GM23338 (cell line): ENCODE data around the gene HECTD1. TPM values are rescaled to one million over a fixed set of nuclear protein-coding genes. Genes with fewer than 3 reads are reported as not detected.

Experiments used
- ATAC-seq: fragments of 200-7000 bp; cut with Tn5 transposase; 3 replicates; pipeline ENCODE4 v1.9.1; 2020
- DNase-seq: peaks from one replicate; pipeline ENCODE4 v3.0.0-alpha.2; 2015; ENCODE audit warnings: low spot score
- H2AFZ ChIP-seq: fragments of 200-600 bp; sonication (generic); 2 replicates; pipeline ENCODE4 v1.8.0; 2016; ENCODE audit warnings: antibody characterized with exemption, mild to moderate bottlenecking, moderate library complexity
- H3F3A ChIP-seq: fragments of 200-600 bp; sonication (generic); replicated peaks from 2 replicates; pipeline ENCODE4 v1.8.0; 2017; ENCODE audit warnings: antibody characterized with exemption, mixed run types, low read depth
- H3K27ac ChIP-seq: fragments of 200-600 bp; sonication (generic); 2 replicates; pipeline ENCODE4 v1.6.1; 2016; ENCODE audit warnings: low read depth
- H3K27me3 ChIP-seq: fragments of 200-600 bp; sonication (generic); 2 replicates; pipeline ENCODE4 v1.8.0; 2016; ENCODE audit warnings: mild to moderate bottlenecking, mixed run types, moderate library complexity; ENCODE audit not compliant: insufficient read depth
- H3K36me3 ChIP-seq: fragments of 200-600 bp; sonication (generic); 2 replicates; pipeline ENCODE4 v1.8.0; 2016; ENCODE audit warnings: mild to moderate bottlenecking; ENCODE audit not compliant: insufficient read depth
- H3K4me1 ChIP-seq: fragments of 200-600 bp; sonication (generic); 2 replicates; pipeline ENCODE4 v1.8.0; 2016; ENCODE audit warnings: mild to moderate bottlenecking, moderate library complexity; ENCODE audit not compliant: insufficient read depth
- H3K4me2 ChIP-seq: fragments of 200-600 bp; sonication (generic); 2 replicates; pipeline ENCODE4 v1.7.1; 2017; ENCODE audit warnings: mixed run types
- H3K4me3 ChIP-seq: fragments of 200-600 bp; sonication (generic); 2 replicates; pipeline ENCODE4 v1.6.1; 2016; ENCODE audit warnings: mixed run types
- H3K79me2 ChIP-seq: fragments of 200-600 bp; sonication (generic); replicated peaks from 2 replicates; pipeline ENCODE4 v1.8.0; 2017; ENCODE audit warnings: mild to moderate bottlenecking; ENCODE audit not compliant: insufficient read depth
- H3K9me2 ChIP-seq: fragments of 200-600 bp; sonication (generic); 2 replicates; pipeline ENCODE4 v1.8.0; 2017; ENCODE audit not compliant: insufficient read depth
- H4K20me1 ChIP-seq: fragments of 200-600 bp; sonication (generic); replicated peaks from 2 replicates; pipeline ENCODE4 v1.8.0; 2017; ENCODE audit warnings: mild to moderate bottlenecking; ENCODE audit not compliant: insufficient read depth
- H3K27ac Mint-ChIP-seq: 2 replicates; pipeline ENCODE4 v1.8.0; 2020; ENCODE audit warnings: inconsistent platforms, mild to moderate bottlenecking, moderate library complexity, mixed read lengths
- H3K27me3 Mint-ChIP-seq: 3 replicates; pipeline ENCODE4 v1.8.0; 2022; ENCODE audit warnings: low read depth, mild to moderate bottlenecking, moderate library complexity, mixed read lengths, inconsistent platforms; ENCODE audit not compliant: insufficient read depth, poor library complexity
- H3K36me3 Mint-ChIP-seq: 3 replicates; pipeline ENCODE4 v1.8.0; 2021; ENCODE audit warnings: low read depth, mild to moderate bottlenecking, inconsistent platforms, moderate library complexity, mixed read lengths
- H3K4me1 Mint-ChIP-seq: 3 replicates; pipeline ENCODE4 v1.8.0; 2020; ENCODE audit warnings: mild to moderate bottlenecking, inconsistent platforms, mixed read lengths
- H3K4me3 Mint-ChIP-seq: 3 replicates; pipeline ENCODE4 v1.8.0; 2021; ENCODE audit warnings: moderate library complexity, mild to moderate bottlenecking, inconsistent platforms, mixed read lengths
- H3K9me3 Mint-ChIP-seq: 3 replicates; pipeline ENCODE4 v1.8.0; 2020; ENCODE audit warnings: moderate library complexity, mild to moderate bottlenecking, inconsistent platforms, mixed read lengths
- CREB1 ChIP-seq: fragments of 250-450 bp; sonication (Bioruptor Pico); IDR thresholded peaks from 2 replicates; pipeline ENCODE4 v1.5.0; 2020; ENCODE audit warnings: low read depth, mild to moderate bottlenecking, moderate library complexity
- CTCF ChIP-seq, 2 experiments: fragments of 200-600 bp in 1 of 2; sonication (generic) in 1 of 2; conservative IDR thresholded peaks; 2 replicates each; pipeline versions ENCODE4 v1.5.1 to v1.6.1; 2016 to 2017; ENCODE audit warnings: antibody characterized with exemption in 2 of 2, low read depth in 2 of 2, mild to moderate bottlenecking in 2 of 2, moderate library complexity in 1 of 2
- EZH2 ChIP-seq: fragments of 200-600 bp; sonication (generic); IDR thresholded peaks from one replicate; pipeline ENCODE4 v1.8.0; 2017; ENCODE audit warnings: antibody characterized with exemption, mild to moderate bottlenecking, low read depth; ENCODE audit not compliant: unreplicated experiment
- EZH2phosphoT487 ChIP-seq: fragments of 200-600 bp; sonication (generic); IDR thresholded peaks from one replicate; pipeline ENCODE4 v1.8.1; 2018; ENCODE audit warnings: antibody characterized with exemption; ENCODE audit not compliant: unreplicated experiment
- JUNB ChIP-seq: IDR thresholded peaks from one replicate; pipeline ENCODE4 v1.6.1; 2016; ENCODE audit warnings: antibody characterized with exemption; ENCODE audit not compliant: unreplicated experiment
- NANOG ChIP-seq: IDR thresholded peaks from 2 replicates; pipeline ENCODE4 v1.6.1; 2016; ENCODE audit warnings: antibody characterized with exemption, borderline replicate concordance
- POLR2AphosphoS5 ChIP-seq: IDR thresholded peaks from 2 replicates; pipeline ENCODE4 v1.6.1; 2016; ENCODE audit warnings: antibody characterized with exemption, low read depth
- STAT1 ChIP-seq: IDR thresholded peaks from one replicate; pipeline ENCODE4 v1.6.1; 2016; ENCODE audit warnings: antibody characterized with exemption; ENCODE audit not compliant: unreplicated experiment
- ZNF114 ChIP-seq: fragments of 250-450 bp; sonication (Bioruptor Pico); IDR thresholded peaks from 2 replicates; pipeline ENCODE4 v1.5.0; 2020; ENCODE audit warnings: mild to moderate bottlenecking, moderate library complexity
- ZNF331 ChIP-seq: fragments of 250-450 bp; sonication (Bioruptor Pico); IDR thresholded peaks from 2 replicates; pipeline ENCODE4 v1.5.0; 2020; ENCODE audit warnings: low read depth, mild to moderate bottlenecking, moderate library complexity
- polyA plus RNA-seq: library from polyadenylated mRNA; unstranded; fragments of >200 nt; fragmentation: Nextera tagmentation; extraction: Ambion mirVana; gene quantifications from 2 replicates; pipeline ENCODE4 v1.2.1, GENCODE V29; 2016
- total RNA-seq: library from RNA; depleted of rRNA; stranded (reverse); fragments of >200 nt; shearing (Covaris generic); gene quantifications from 2 replicates; pipeline ENCODE4 v1.2.3, GENCODE V29; 2014
- TF ChIP-seq, protein P1 (sequence below): IDR thresholded peaks from one replicate; pipeline ENCODE4 v1.6.1; 2018; ENCODE audit warnings: antibody characterized with exemption; ENCODE audit not compliant: unreplicated experiment
- TF ChIP-seq, protein P2 (sequence below): fragments of 250-450 bp; sonication (Bioruptor Pico); IDR thresholded peaks from 2 replicates; pipeline ENCODE4 v1.5.0; 2020; ENCODE audit warnings: mild to moderate bottlenecking, moderate library complexity
- TF ChIP-seq, protein P3 (sequence below): IDR thresholded peaks from 2 replicates; pipeline ENCODE4 v1.6.1; 2016; ENCODE audit warnings: antibody characterized with exemption

The HECTD1 gene
- total and polyA plus RNA-seq, 2 experiments from 2014 or later = 42.1 to 132 TPM

- Histone ChIP-seq H3K4me1 (peaks cover 11% of the 10 kb centered on the region), H4K20me1 (no peaks in the 10 kb centered on the region), H3K4me3 (no peak overlapping the region), H3K4me2 (no peak overlapping the region), H3K9me2 (no peaks in the 10 kb centered on the region), H3K27me3 (no peaks in the 10 kb centered on the region), H2AFZ (no peak overlapping the region), H3K79me2 (no peaks in the 10 kb centered on the region), H3F3A (no peaks in the 10 kb centered on the region), H3K27ac (no peak overlapping the region), H3K36me3 (peaks cover 11% of the 10 kb centered on the region; the same call in 1 of the 2 replicates)
- Mint-ChIP-seq H3K4me1 (peaks cover 24% of the 10 kb centered on the region), H3K9me3 (no peaks in the 10 kb centered on the region; the same call in 2 of the 3 replicates), H3K36me3 (peaks cover 49% of the 10 kb centered on the region), H3K4me3 (no peak overlapping the region), H3K27me3 (no peaks in the 10 kb centered on the region), H3K27ac (no peak overlapping the region)
- TF ChIP-seq EZH2 (no peak), CREB1 (no peak), NANOG (no peak), POLR2AphosphoS5 (no peak), EZH2phosphoT487 (no peak), STAT1 (no peak), ZNF331 (no peak), JUNB (no peak), ZNF114 (CRISPR knock-in tag) (no peak), CTCF (conservative IDR thresholded peaks at IDR 0.05; ENCODE audit: low read depth in 2 of 2) (no peak)
- TF ChIP-seq, protein P1, sequence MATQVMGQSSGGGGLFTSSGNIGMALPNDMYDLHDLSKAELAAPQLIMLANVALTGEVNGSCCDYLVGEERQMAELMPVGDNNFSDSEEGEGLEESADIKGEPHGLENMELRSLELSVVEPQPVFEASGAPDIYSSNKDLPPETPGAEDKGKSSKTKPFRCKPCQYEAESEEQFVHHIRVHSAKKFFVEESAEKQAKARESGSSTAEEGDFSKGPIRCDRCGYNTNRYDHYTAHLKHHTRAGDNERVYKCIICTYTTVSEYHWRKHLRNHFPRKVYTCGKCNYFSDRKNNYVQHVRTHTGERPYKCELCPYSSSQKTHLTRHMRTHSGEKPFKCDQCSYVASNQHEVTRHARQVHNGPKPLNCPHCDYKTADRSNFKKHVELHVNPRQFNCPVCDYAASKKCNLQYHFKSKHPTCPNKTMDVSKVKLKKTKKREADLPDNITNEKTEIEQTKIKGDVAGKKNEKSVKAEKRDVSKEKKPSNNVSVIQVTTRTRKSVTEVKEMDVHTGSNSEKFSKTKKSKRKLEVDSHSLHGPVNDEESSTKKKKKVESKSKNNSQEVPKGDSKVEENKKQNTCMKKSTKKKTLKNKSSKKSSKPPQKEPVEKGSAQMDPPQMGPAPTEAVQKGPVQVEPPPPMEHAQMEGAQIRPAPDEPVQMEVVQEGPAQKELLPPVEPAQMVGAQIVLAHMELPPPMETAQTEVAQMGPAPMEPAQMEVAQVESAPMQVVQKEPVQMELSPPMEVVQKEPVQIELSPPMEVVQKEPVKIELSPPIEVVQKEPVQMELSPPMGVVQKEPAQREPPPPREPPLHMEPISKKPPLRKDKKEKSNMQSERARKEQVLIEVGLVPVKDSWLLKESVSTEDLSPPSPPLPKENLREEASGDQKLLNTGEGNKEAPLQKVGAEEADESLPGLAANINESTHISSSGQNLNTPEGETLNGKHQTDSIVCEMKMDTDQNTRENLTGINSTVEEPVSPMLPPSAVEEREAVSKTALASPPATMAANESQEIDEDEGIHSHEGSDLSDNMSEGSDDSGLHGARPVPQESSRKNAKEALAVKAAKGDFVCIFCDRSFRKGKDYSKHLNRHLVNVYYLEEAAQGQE = no peak
- TF ChIP-seq, protein P2, sequence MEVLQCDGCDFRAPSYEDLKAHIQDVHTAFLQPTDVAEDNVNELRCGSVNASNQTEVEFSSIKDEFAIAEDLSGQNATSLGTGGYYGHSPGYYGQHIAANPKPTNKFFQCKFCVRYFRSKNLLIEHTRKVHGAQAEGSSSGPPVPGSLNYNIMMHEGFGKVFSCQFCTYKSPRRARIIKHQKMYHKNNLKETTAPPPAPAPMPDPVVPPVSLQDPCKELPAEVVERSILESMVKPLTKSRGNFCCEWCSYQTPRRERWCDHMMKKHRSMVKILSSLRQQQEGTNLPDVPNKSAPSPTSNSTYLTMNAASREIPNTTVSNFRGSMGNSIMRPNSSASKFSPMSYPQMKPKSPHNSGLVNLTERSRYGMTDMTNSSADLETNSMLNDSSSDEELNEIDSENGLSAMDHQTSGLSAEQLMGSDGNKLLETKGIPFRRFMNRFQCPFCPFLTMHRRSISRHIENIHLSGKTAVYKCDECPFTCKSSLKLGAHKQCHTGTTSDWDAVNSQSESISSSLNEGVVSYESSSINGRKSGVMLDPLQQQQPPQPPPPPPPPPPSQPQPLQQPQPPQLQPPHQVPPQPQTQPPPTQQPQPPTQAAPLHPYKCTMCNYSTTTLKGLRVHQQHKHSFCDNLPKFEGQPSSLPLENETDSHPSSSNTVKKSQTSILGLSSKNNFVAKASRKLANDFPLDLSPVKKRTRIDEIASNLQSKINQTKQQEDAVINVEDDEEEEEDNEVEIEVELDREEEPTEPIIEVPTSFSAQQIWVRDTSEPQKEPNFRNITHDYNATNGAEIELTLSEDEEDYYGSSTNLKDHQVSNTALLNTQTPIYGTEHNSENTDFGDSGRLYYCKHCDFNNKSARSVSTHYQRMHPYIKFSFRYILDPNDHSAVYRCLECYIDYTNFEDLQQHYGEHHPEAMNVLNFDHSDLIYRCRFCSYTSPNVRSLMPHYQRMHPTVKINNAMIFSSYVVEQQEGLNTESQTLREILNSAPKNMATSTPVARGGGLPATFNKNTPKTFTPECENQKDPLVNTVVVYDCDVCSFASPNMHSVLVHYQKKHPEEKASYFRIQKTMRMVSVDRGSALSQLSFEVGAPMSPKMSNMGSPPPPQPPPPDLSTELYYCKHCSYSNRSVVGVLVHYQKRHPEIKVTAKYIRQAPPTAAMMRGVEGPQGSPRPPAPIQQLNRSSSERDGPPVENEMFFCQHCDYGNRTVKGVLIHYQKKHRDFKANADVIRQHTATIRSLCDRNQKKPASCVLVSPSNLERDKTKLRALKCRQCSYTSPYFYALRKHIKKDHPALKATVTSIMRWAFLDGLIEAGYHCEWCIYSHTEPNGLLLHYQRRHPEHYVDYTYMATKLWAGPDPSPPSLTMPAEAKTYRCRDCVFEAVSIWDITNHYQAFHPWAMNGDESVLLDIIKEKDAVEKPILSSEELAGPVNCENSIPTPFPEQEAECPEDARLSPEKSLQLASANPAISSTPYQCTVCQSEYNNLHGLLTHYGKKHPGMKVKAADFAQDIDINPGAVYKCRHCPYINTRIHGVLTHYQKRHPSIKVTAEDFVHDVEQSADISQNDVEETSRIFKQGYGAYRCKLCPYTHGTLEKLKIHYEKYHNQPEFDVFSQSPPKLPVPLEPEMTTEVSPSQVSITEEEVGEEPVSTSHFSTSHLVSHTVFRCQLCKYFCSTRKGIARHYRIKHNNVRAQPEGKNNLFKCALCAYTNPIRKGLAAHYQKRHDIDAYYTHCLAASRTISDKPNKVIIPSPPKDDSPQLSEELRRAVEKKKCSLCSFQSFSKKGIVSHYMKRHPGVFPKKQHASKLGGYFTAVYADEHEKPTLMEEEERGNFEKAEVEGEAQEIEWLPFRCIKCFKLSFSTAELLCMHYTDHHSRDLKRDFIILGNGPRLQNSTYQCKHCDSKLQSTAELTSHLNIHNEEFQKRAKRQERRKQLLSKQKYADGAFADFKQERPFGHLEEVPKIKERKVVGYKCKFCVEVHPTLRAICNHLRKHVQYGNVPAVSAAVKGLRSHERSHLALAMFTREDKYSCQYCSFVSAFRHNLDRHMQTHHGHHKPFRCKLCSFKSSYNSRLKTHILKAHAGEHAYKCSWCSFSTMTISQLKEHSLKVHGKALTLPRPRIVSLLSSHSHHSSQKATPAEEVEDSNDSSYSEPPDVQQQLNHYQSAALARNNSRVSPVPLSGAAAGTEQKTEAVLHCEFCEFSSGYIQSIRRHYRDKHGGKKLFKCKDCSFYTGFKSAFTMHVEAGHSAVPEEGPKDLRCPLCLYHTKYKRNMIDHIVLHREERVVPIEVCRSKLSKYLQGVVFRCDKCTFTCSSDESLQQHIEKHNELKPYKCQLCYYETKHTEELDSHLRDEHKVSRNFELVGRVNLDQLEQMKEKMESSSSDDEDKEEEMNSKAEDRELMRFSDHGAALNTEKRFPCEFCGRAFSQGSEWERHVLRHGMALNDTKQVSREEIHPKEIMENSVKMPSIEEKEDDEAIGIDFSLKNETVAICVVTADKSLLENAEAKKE = no peak
- TF ChIP-seq, protein P3, sequence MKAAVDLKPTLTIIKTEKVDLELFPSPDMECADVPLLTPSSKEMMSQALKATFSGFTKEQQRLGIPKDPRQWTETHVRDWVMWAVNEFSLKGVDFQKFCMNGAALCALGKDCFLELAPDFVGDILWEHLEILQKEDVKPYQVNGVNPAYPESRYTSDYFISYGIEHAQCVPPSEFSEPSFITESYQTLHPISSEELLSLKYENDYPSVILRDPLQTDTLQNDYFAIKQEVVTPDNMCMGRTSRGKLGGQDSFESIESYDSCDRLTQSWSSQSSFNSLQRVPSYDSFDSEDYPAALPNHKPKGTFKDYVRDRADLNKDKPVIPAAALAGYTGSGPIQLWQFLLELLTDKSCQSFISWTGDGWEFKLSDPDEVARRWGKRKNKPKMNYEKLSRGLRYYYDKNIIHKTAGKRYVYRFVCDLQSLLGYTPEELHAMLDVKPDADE = no peak
- peak; percentile 30 for ATAC-seq
- DNase-seq = no peak
Observed at GRCh38 chr14:31122098-31122611, 85.4 kb downstream of the HECTD1 start.
